ENCODE measurements around the gene COPS7A. TPM values are rescaled to one million over a fixed set of nuclear protein-coding genes. Genes with fewer than 3 reads are reported as not detected.

Gene COPS7A
- total and polyA plus RNA-seq, 9 of the 15 experiments (the other 6 are each of a cell fraction or from before 2014, with no cell fraction given) = 12.7 to 36.0 (median 24.3) TPM

- TF ChIP-seq, protein P1, sequence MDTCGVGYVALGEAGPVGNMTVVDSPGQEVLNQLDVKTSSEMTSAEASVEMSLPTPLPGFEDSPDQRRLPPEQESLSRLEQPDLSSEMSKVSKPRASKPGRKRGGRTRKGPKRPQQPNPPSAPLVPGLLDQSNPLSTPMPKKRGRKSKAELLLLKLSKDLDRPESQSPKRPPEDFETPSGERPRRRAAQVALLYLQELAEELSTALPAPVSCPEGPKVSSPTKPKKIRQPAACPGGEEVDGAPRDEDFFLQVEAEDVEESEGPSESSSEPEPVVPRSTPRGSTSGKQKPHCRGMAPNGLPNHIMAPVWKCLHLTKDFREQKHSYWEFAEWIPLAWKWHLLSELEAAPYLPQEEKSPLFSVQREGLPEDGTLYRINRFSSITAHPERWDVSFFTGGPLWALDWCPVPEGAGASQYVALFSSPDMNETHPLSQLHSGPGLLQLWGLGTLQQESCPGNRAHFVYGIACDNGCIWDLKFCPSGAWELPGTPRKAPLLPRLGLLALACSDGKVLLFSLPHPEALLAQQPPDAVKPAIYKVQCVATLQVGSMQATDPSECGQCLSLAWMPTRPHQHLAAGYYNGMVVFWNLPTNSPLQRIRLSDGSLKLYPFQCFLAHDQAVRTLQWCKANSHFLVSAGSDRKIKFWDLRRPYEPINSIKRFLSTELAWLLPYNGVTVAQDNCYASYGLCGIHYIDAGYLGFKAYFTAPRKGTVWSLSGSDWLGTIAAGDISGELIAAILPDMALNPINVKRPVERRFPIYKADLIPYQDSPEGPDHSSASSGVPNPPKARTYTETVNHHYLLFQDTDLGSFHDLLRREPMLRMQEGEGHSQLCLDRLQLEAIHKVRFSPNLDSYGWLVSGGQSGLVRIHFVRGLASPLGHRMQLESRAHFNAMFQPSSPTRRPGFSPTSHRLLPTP (IDR thresholded peaks at IDR 0.05; ENCODE audit: borderline replicate concordance, extremely low read depth, insufficient read length) = no peak
- TF ChIP-seq POU5F1 (IDR thresholded peaks at IDR 0.05; ENCODE audit: borderline replicate concordance, low read depth, low read length, partially characterized antibody) = no peak
- TF ChIP-seq YBX1 (IDR thresholded peaks at IDR 0.05) = no peak
- TF ChIP-seq PATZ1 (CRISPR knock-in tag; IDR thresholded peaks at IDR 0.05; ENCODE audit: borderline replicate concordance) = no peak
- TF ChIP-seq, protein P2, sequence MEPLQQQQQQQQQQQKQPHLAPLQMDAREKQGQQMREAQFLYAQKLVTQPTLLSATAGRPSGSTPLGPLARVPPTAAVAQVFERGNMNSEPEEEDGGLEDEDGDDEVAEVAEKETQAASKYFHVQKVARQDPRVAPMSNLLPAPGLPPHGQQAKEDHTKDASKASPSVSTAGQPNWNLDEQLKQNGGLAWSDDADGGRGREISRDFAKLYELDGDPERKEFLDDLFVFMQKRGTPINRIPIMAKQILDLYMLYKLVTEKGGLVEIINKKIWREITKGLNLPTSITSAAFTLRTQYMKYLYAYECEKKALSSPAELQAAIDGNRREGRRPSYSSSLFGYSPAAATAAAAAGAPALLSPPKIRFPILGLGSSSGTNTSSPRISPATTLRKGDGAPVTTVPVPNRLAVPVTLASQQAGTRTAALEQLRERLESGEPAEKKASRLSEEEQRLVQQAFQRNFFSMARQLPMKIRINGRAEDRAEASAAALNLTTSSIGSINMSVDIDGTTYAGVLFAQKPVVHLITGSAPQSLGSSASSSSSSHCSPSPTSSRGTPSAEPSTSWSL (CRISPR knock-in tag; IDR thresholded peaks at IDR 0.05; ENCODE audit: borderline replicate concordance) = no peak
- TF ChIP-seq IRF9 (tag; IDR thresholded peaks at IDR 0.05) = no peak
- TF ChIP-seq KLF1 (tag; IDR thresholded peaks at IDR 0.05) = no peak
- no peak for TF ChIP-seq FOSL1 (tag; conservative IDR thresholded peaks at IDR 0.05)
- TF ChIP-seq NFATC3 (IDR thresholded peaks at IDR 0.05) = no peak
- TF ChIP-seq ZNF395 (CRISPR knock-in tag; IDR thresholded peaks at IDR 0.05) = no peak
- no peak for TF ChIP-seq XRCC5 (IDR thresholded peaks at IDR 0.05; ENCODE audit: low read depth, low read length)
- no peak for TF ChIP-seq CREB3L1 (IDR thresholded peaks at IDR 0.05; ENCODE audit: borderline replicate concordance, low read depth)
- no peak for TF ChIP-seq TAF15 (IDR thresholded peaks at IDR 0.05; ENCODE audit: low read depth, low read length)
- peak; percentile 80 to 84 for TF ChIP-seq NRF1 (conservative IDR thresholded peaks at IDR 0.05 in 1 of 2, IDR thresholded peaks at IDR 0.05 in 1 of 2)
- TF ChIP-seq NCOA1 (IDR thresholded peaks at IDR 0.05; ENCODE audit: low read depth) = 0 out of 2 replicates have a peak, but pooled peaks have one; percentile 34
Observed at GRCh38 chr12:6778574-6779550, 55.0 kb downstream of the COPS7A start (continued).

Measured in K562 (cell line).